GM21825 (cell line): ENCODE results near the gene ITGA11.

Experiments
- ATAC-seq: cut with Tn5 transposase; IDR thresholded peaks from one replicate; pipeline ENCODE4 v1.9.1; 2021; ENCODE audit warnings: mild to moderate bottlenecking, moderate library complexity; ENCODE audit not compliant: unreplicated experiment

The ITGA11 gene

DNA sequence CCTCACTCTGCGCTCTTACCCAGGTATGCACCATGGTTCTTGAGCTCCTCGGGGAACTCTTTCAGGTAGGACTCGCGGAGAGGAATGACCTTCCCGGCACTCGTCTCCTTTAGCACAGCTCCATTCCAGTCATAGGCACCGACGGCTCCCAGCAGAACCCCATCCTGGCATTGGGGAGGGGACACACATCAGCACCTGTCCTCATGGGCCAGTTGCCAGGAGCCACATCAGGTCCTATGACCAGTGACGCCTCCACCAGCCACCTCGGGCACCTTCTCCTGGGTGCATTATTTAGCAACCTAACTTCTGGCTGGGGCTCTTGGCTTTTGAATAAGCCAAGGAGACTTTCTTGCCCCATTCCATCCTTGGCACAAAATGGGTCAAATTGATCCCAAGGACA is 92.5 kb downstream of the ITGA11 start:
- ATAC-seq: no peak

- no peak for ATAC-seq
Measured at GRCh38 chr15:68337826-68338225, 94.1 kb downstream of the ITGA11 start.

DNA sequence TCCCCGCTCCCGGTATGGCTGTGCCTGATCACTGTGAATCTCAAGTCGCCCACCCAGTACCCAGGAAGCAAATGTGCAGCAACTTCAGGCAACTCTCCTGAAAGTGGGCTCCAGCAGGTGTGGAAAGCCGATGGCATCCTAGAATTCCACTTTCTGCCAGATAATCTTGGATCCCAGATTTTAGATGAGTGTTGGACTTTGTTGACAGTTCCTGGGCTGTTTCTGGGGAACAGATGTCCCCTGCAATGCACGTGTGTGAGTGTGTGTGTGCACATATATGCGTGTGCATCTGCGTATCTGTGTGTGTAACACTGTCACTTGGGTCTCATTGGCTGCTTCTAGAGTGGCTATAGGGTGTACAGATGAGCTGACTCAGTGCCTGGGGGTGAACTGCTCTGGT is 95.4 kb downstream of the ITGA11 start:
- no peak for ATAC-seq

DNA sequence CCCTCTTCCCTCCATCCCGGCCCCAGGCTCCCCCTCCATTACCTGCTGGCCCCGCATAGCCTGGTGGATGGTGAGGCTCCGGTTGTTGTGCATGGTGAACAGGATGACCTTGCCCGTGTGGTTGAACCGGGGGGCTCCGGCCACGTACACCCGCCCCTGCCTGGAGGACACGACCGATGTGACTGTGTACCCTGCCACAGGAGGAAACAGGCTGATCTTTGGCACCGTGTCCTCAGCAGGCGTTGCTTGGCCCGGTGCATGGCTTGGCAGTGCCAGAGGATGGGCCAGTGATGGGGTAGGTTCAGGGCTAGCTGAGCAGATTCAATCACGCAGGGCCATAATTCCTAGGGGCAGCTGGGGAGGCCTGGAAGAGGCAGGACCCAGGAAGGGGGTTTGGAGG is 96.3 kb downstream of the ITGA11 start:
- no peak for ATAC-seq

- no peak for ATAC-seq
Measured at GRCh38 chr15:68335251-68335650, 96.7 kb downstream of the ITGA11 start.

DNA sequence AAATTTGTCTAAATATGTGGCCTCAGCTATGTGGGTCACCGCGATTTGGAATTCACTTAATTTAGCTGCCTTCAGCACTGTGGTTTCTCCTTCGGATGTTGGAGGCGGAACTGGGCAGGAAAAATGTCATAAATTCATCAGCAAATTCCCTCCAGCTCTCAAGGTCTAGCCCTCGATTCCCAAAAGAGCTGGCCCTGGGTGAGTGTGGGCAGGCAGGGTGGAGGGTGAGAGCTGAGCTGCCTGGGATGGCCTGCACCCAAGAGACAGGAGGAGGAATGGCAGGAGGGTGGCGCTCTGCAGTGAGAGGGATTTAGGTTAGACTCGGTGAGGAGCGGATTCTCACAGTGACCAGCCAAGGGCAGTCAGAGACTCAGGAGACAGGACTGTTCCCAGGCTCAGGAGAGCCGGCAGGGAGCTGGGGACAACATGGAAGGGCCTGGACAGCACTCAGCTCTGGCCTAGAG is 97.3 kb downstream of the ITGA11 start:
- ATAC-seq: no peak

- ATAC-seq: no peak
Measured at GRCh38 chr15:68333775-68334470, 98.0 kb downstream of the ITGA11 start.

- no peak for ATAC-seq
Measured at GRCh38 chr15:68332266-68332665, 99.7 kb downstream of the ITGA11 start.

- ATAC-seq: no peak
Measured at GRCh38 chr15:68330901-68331300, 101.1 kb downstream of the ITGA11 start.

DNA sequence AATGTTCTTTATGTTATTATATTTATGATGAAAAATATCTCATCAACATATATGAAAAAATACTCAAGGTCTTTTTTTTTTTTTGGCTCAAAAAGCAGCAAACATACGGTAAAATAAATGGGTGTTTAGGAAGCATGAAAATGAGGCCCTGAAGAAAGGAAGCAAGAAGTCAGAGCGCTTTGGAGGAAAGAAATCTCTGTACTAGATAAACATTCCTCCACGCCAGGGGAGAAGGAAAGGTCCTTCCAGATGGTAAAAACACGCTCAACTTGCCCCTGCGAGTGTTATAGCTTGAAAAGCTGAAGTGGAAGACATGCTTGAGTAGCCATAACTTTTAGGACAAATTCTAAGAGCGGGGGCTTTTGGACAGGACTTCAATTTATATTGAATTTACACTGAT is 101.5 kb downstream of the ITGA11 start:
- ATAC-seq: no peak

- no peak for ATAC-seq
Measured at GRCh38 chr15:68328964-68329363, 103.0 kb downstream of the ITGA11 start.

DNA sequence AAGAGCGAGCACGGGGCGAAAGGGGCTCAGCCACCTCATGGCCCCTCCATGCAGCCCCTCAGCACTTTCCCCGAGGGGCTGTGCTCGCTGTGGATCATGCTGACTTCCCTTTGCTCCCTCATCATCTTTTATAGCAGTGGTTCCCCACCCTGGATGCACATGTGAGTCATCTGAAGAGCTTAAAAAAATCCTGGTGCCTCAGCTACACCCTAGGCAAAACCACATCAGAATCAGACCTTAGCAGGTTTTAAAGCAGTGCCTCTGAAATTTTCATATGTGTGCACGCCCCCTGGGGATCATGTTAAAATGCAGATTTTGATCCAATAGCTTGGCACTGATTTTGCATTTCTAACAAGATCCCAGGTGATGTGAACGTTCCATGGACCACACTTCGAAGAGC is 103.5 kb downstream of the ITGA11 start:
- no peak for ATAC-seq

DNA sequence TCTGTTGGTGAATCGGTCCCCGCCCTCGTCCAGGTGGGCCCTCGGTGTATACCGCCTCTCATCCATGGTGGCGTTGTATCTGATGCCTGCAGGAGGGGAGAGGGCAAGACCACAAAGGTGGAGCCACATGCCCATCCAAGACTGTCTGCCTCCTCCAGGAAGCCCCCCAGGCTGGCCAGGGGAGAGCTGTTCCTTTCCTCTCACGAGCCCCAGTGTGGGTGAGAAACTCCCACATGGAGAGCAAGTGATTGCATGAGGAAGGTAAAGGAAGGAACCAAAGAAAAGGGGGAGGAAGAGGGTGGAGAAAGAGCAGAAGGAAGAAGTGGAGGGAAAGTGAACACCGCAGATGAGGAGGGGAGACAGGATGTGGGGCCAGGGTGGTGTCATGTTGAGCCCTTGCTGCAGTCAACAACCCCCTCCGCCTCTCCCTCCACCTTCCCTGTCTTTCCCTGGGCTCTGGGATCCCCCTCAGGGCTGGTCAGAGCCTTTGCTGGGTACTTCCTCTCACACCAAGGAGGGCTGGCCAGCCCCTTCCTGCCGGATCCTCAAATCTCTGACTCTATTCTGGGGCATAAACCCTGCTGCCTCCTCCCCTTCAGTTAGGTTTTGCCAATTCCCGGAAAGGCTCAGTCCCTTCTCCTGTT is 105.1 kb downstream of the ITGA11 start:
- ATAC-seq: no peak

DNA sequence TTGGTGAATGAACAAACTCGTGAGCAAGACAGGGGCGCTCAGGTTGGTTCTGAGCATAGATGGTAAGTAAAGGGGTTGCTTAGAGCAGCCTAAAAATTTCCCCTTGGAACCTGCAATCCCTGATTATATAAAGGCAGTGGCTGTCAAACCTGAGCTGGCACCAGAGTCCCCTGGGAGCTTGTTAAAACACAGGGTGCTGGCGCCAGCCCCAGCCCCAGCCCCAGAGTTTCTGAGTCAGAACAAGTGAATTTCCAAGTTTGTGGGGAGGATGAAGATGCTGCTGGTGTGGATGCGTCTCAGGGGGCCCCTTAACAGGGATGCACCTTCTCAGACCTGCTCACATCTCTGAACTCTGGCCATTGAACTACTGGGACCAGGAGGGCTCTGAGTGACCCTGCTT is 106.2 kb downstream of the ITGA11 start:
- no peak for ATAC-seq

GRCh38 chr15:68322796-68323195 is 109.2 kb downstream of the ITGA11 start:
- ATAC-seq: no peak

GRCh38 chr15:68321229-68321628 is 110.7 kb downstream of the ITGA11 start:
- ATAC-seq: no peak

GRCh38 chr15:68319997-68320396 is 112.0 kb downstream of the ITGA11 start:
- ATAC-seq: no peak

- ATAC-seq: no peak
Measured at GRCh38 chr15:68318931-68319909, 112.7 kb downstream of the ITGA11 start.

DNA sequence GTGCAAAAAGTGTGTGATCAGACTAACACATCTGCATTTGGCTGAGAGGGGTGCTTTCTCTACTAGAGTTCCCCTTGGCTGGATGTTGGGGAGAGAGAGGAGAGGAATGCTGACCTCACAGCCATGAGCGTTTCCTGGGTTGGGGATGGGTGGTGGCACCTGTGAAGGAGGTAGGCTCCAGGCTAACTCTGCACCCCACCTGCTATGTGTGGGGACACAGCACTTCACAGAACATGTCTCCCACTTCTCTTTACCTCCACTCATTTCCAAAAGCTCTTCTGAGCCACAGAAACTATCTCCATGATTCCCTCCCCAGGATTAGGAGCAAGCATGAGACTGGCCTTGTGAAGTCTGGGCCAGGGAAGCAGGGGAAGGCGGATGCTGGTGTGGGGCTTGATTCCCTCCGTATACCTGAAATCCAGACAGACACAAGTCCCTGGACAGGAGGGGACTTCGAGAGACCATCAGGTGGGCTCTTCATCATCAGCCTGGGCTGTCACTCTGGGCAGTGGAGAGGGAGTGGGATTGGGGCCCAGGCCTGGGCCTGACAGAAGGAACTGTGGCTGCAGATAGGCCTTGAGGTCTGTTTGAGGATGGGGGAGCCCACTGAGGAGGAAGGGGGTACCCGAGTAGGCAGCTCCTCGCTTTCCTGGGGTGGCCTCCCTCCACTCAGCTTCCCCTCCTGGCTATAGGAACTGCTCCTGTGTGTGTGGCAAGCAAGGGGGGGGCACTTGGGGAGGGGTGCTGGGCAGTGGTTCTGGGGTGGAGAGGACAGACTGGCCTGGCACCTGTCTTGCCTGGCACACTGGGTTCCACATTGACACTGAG is 113.7 kb downstream of the ITGA11 start:
- ATAC-seq: no peak

GRCh38 chr15:68317281-68318007 is 114.5 kb downstream of the ITGA11 start:
- no peak for ATAC-seq
